Cerebellar cortex (tissue), 1 donor: Measurements from ENCODE around the gene CD52.

ENCODE experiments used
- DNase-seq: peaks from one replicate; pipeline ENCODE4 v3.0.0-alpha.2; 2015; ENCODE audit warnings: low spot score

CD52 gene, protein sequence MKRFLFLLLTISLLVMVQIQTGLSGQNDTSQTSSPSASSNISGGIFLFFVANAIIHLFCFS

DNA sequence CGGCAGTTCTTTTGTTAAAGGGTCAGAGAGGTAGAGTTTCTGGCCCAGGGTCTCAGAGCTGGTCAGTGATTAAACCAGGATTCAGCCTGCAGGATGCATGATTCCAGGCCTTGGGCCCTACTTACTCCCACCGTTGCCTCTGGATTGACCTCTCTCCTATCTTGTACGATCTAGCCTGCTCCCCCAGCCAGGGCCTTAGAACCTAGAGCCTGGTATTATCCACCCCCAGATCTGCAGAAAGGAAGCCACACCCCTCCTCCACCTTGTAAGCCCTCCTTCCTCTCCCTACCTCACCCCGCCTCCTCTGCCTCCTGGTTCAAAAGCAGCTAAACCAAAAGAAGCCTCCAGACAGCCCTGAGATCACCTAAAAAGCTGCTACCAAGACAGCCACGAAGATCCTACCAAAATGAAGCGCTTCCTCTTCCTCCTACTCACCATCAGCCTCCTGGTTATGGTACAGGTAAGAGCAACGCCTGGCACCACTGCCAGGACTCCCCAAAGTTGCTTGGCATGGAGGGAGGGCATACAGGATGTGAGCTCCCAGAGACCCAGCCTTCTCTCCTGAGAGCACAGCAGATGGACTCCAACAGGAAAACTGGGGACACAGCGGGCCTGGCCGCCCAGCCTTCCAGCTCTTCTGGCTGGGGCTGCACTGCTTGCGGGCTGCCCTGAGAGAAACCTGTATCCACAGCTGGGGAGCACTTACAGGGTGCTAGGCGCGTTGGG, at the start of gene CD52:
Gene CD52, plus strand, starts transcription at position 347 of the 726 bp plus-strand sequence. Its CDS starts 60 bp downstream, at position 407.
- no peak for DNase-seq

DNA sequence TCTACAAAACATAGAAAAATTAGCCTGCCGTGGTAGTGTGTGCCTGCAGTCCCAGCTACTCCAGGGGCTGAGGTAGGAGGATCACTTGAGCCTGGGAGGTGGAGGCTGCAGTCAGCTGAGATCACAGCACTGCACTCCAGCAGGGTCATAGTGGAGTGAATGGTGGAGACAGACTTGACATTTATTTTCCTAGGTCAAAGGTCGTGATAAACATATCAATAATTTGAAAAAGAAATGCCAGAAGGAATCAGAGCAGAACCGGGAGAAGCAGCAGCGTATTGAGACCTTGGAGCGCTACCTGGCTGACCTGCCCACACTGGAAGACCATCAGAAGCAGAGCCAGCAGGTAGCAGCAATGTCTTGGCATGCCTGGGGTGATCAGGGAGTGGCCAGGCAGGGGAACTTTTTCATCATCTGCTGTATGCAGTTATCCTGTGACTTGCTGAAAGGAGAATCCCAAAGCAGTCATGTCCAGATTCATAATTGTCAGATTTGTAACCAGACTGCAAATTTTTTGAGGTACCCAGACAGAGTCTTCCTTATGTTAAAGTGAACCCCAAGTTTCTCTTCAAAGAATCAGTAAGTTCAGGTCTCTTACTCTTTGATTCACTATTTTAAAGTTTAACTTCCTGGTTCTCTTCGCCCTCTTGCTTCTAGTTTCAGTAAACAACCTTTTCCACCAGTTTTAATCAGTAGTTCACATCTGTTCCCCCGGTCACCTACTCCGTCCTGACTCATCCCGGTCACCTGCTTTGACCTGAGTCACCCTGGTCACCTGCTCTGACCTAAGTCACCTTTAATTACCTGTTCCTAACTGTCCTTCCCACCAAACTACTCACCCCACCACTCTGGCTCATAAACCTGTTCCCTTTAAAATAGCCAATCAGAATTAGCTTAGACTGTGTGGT, 49.2 kb upstream of the CD52 start:
- no peak for DNase-seq

DNA sequence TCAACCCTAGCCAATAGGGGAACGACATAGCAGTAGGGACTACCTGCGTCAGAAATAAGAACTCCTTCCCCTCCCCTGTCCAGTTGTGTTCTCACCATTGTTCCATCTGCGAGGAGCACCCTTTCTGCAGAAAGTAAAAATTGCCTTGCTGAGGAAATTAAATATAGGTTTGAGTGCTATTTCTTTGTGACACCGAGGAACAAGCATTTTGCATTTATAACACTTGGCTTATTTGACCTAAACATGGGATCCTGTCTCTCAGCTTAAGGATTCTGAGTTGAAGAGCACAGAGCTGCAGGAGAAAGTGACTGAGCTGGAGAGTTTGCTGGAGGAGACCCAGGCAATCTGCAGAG, 48.6 kb upstream of the CD52 start:
- DNase-seq: no peak

DNA sequence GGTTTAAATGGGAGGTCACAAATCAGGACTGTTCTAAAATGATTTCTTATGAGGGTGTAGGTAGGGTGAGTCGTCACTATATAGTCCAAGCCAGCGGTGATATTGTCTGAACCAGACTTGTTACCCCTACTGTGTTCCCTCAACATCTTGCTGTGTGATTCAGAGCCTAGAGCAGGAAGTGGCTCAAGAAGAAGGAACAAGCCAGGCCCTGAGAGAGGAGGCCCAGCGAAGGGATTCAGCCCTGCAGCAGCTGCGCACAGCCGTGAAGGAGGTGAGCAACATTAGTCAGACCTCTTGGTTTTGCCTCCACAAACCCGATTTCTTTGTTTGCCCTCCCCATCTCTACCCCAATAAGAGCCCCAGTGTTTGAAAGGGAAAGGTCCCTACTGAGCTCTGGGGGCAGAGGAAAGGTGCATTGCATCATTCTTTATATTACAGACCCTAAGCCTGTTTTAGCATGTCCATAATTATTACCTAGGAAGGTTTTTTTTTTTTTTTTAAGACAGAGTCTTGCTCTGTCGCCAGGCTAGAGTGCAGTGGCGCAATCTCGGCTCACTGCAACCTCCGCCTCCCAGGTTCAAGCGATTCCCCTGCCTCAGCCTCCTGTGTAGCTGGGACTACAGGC, 42.8 kb upstream of the CD52 start:
- no peak for DNase-seq

DNA sequence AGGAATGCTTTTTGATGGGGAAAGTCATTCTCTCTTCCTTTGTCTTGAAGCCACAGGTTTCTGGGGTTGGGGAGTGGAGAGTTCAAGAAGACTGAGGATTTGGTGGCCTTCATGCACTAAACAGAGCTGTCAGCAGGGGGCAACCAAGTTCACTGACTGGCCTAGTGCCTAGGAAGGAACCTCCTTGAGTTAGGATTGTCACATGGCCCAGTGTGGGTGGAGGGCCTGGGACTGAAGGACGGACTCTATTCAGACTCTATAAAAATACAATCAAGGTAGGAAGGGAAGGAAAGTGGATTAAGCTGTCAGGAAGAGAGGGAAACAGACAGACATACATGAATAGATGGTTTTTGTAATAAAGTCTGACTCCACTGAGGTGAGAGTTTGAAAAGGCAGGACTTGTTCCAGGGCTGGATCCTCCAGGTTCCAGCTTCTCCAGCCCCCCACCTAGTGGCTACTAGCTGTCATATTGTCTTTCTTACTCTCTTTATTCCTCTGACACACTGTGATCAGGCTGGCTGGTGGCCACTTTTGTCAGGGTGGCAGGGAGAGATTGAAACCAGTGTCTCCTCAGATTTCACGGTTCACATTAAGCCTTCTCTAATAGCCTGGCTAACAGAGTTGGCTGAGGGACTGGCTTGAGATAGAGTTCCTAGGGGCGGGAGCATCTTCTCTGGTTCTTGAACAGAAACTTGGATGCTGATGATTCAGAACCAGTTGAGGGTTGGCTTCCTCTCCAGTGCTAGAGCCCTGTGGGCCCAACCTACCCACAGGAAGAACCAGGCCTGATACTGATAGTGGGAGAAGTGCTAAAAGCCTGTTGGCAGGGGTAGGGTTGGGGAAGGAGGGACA, 42.0 kb upstream of the CD52 start:
- peak; percentile 84 for DNase-seq

DNA sequence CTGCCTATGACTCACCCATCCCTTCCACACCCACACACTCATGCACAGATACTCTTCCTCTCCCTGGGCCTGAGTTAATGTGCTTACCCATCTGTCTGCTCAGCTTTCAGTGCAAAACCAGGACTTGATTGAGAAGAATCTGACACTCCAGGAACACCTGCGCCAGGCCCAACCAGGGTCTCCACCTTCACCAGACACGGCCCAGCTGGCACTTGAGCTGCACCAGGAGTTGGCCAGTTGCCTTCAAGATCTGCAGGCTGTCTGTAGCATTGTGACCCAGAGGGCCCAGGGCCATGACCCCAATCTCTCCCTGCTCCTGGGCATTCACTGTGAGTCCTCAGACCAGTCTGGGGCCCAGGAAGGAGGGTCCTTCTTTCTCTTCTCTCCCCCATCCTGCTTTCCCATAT, 41.3 kb upstream of the CD52 start:
- DNase-seq: no peak

DNA sequence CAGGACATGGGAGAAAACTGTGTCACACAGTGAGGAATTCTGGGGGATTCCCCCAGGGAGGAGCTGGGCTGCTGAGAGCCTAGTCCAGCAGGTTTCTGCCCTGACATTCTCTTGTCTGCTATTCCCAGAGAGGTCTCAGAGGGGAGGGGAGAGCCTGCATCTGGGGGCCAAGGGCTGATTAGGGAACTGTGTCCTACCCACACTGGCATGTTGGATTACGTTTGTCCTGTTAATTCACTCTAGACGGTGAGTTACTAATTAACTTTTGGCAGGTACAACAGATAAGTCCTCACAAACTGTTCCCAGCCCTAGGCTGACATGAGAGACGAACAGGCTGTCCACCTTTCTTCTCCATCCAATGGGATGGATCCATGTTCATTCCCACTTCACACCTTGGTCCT, 40.5 kb upstream of the CD52 start:
- no peak for DNase-seq

DNA sequence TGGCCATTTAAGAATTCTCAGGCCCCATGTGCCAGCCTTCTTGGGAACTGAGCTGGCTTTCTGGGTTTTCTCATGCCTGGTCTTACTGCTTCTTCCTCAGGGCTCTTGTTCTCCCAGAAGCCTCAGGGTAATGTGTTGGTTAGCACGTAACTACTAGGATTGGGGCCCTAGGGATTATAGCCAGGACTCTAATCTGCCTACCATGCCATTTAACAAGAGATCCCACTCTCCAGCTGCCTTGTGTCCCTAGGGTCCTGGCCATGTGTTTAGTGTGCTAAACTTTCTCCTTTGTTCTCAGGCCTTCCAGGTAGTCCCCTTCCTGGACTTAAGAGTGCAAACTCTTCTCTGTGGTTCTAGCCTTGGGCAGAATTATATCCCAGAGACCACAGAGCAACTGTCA, 40.0 kb upstream of the CD52 start:
- DNase-seq: no peak

DNA sequence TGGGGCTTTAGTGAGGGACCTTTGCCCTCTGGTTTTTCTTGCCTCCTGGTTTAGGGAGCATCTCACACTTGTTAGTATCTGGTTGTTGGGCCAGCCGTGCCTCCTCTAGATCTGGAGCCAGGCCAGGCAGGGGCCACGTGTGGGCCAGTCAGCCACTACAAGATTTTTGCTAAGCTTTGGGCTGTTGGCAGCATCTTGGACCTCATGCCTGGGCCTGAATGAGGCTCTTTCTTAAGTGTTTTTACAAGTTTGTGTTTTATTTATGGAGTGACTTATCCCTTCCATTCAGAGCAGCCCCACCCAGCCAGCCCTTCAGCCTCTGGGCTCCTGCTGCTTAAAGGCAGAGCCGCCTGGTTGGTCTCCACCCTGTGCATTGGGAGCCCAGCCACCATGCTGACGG, 39.5 kb upstream of the CD52 start:
- no peak for DNase-seq

DNA sequence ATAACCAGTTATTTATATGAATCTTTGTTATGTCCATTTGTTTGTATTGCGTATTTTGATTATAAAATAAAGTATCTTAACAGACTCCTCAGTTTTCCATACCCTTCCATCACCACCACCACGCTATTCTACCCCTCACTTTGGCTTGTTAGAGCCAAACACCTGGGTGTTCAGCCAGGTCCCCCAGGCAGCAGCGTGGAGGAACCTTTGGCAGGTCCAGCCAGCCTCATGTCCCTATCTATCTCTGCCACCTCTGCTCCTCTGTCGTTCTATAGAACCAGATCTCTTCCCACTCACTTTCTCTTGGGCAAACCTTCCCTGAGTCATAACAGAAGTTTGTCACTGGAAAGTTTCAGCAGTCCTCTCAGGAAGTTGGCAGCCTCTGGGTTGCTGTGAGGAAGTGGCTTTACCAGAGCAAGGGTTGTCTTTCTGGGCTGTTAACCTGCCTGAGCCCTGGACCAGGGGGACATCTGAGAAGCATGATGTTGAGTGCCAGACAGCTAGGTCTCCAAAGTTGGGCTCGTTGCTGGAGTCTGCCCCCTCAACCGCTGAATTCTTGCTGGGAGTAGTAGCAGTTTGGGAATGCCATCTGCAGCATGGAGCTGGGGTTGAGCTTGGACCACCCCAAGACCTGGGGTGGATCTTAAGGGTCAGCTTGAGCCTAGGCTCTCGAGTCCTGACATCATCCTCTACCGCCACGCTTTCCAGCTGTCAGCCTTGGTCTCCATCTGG, 38.9 kb upstream of the CD52 start:
- no peak for DNase-seq

DNA sequence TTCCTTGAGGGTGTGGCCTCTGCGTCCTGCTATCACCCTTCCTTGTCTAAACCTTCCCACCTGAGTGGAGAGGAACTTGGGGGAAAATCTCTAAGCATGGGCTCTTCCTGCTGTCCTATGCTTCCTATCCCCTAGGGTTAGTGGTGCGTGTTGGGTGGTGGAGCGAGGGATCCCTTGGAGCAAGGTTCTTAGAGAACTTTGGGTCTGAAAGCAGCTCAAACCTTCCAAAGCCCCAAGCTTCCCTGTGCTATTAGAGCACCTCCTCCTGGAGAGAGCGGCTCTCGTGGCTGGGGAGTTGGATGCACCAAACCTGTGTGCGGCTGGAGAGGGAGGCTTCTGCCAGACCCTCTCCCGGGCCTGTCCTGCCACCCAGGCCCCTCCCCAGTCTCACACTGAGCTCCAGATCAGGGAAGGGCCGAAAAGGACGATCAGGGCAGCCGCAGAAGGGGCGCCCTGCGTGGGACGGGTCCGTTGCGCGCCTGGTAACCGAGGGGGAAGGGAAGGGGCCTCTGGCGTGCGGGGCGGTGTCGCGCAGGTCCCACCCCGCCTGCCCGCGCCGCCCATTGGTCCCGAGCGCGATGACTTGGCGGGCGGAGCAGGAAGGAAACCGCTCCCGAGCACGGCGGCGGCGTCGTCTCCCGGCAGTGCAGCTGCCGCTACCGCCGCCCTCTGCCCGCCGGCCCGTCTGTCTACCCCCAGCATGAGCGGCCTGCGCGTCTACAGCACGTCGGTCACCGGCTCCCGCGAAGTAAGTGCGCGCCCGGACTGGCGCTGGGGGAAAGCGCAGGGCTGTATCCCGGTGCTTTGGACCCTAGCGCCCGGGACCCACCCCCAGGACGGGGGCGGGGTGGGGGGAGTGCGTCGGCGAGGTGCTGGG, 38.1 kb upstream of the CD52 start, which contains the start of gene SH3BGRL3:
Gene SH3BGRL3, plus strand, starts transcription at position 631 of the 877 bp plus-strand sequence. Its CDS starts 70 bp downstream, at position 701.
- DNase-seq: peak; percentile 77

DNA sequence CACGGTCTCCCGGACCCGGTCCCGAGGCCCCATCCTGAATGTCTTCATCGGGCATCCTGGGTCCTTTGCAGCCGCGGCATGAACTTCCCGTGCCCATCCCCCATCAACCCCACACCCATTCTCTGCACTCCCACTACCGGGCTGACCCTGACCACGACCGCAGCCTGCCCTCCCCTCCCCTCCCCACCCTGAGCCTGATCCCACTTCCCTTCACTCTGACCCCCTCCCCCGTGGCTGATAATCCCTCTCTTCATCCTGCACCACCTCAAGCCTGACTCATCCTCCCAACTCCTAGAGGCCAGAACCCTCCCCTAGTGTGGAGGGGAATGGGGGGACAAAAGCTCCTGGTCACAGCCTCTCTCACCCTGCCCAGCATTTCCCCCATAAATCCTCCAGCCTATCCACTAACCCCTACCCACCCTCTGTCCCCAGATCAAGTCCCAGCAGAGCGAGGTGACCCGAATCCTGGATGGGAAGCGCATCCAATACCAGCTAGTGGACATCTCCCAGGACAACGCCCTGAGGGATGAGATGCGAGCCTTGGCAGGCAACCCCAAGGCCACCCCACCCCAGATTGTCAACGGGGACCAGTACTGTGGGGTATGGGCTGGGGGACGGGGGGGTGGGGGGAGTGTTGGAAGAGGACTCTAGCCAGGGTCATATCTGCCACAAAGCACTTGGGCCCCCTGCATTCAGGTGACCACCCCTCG, 37.3 kb upstream of the CD52 start:
- DNase-seq: no peak

DNA sequence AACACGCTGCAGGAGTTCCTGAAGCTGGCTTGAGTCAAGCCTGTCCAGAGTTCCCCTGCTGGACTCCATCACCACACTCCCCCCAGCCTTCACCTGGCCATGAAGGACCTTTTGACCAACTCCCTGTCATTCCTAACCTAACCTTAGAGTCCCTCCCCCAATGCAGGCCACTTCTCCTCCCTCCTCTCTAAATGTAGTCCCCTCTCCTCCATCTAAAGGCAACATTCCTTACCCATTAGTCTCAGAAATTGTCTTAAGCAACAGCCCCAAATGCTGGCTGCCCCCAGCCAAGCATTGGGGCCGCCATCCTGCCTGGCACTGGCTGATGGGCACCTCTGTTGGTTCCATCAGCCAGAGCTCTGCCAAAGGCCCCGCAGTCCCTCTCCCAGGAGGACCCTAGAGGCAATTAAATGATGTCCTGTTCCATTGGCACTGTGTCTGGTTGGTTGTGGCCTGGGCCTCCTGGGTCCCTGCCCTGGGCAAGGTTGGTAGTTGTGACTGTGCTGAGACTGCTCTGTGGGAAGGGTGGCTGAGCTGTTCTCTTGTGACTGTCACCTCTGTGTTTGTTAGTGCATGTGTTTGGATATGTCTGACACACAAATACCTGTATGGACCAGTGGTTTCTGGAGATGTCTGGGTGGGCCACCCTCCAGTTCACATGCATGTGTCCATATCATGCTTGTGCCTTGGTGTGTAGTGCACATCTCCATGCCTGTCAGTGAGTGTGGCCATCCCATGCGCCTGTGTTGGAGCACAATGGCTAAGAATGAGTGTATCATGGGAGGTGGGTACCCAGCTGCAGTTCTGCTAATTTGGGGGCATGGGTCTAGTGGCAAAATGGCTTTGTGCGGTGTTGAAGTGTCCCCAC, 36.4 kb upstream of the CD52 start:
- no peak for DNase-seq

DNA sequence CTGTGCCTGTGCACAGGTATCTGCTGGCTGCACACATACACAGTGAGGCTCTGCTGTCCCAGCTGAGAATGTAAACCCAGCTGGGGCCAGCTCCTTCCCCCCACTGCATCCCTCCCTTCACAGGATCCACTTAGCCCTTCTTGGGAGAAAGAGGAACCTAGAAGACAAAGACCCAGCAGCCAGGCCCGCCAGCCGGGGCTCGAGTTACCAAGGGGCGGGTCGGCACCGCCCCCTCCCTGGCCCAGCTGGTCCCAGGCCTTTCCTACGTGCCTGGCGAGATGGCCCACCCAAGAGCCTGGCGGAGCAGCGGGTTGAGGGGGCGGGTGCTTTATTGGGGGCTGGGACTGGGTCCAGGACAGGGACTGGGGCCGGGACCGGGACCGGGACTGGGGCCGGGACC, 35.8 kb upstream of the CD52 start:
- DNase-seq: no peak

DNA sequence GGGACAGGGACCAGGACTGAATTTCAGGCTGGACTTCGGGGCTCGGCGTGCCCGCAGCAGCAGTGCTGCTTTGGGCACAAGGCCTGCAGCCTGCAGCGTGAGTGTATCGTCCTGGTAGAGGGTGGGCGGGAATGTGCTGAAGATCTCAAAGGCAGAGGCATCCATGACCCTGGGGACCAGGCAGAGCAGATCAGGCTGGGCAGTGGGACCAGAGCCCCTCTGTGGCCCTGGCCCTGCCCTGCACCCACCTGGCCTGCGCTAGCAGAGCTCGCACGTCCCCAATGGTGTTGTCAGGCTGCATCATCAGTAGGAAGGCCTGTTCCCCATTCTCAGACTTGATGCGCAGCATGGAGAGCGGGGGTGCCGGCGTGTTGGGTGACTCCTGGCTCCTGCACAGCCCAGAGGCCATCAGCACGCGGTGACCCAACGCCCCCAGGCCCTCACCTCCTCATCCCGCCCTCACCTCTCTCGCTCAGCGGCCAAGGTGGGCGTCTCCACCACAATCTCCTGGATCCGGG, 35.3 kb upstream of the CD52 start:
- DNase-seq: no peak

DNA sequence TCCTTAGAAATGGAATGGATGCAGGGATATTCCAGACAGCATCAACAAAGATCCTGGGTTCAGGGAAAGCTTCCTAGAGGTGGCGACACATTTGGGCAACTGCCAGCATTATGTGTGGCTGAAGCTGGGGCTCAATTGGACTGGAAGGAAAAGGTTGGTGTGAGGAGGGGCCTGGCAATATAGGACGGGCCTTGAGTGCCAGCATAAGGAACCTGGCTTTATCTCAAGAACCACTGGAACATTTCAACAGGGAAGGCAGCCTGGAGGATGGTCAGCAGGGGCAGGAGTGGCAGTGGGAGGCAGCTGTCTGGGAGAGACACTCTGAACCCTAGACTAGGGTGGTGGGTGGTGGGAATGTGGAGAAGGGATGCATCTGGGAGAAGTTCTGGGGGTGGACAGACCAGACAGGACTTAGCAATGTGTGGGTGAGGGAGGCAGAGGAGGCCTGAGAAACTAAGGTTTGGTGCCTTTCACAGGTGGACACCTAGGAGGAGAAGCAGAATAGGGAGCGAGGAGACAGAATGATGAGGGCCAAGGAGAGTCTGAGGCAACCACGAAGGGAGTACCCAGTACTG, 34.4 kb upstream of the CD52 start:
- DNase-seq: no peak

DNA sequence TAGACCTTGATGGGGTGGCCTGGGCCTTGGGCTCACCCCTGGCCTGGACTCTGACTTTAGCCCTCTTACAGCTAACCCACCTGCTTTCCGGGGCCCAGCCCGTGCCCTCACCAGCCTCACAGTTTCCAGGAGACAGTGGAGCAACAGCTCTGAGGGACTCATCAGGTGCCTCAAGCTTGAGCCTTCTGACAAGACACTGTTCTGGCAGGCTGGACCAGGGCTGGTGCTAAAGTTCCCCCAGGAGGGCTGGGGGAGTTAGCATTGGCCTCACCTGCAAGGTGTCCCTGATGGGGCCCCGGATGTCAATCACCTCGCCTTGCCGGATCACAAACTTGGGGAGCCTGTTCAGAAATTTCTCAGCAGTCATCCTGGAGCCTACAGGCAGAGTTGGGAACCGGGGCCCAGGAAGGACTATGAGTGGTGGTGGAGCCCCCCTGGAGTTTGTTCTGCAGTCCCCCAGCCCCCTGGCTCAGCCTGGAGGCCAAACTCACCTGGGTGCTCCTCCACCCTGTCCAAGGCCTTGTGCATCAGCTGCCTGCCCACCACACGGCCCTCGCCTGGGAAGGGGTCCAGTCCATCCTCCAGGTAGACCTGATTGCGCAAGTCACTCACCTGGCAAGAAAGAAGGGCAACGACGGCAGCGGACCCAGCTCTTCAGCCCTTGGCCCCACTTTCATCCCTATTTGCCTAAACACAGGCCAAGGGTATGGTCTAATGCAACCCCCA, 33.7 kb upstream of the CD52 start:
- DNase-seq: no peak
